Measurements from ENCODE around the gene SIGLEC15. TPM values are rescaled to one million over a fixed set of nuclear protein-coding genes. Genes with fewer than 3 reads are reported as not detected.

The SIGLEC15 gene
- total RNA-seq, 1 experiment from 2014 or later = not detected

GRCh38 chr18:45830917-45831316, 5.4 kb downstream of the SIGLEC15 start:
- H3K9me3 ChIP-seq (ENCODE audit: control insufficient read depth in 1 of 2, insufficient read depth in 1 of 2, low read depth in 1 of 2, low read length in 2 of 2) = no peaks in the 10 kb centered on the region
- RAD21 ChIA-PET (ENCODE audit: low non-redundant PET in 1 of 2, low total read pairs in 2 of 2, uncharacterized antibody in 2 of 2, unreplicated experiment in 2 of 2) = no interaction called here
- TF ChIP-seq, protein P1, sequence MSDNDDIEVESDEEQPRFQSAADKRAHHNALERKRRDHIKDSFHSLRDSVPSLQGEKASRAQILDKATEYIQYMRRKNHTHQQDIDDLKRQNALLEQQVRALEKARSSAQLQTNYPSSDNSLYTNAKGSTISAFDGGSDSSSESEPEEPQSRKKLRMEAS (IDR thresholded peaks at IDR 0.05) = no peak
- TF ChIP-seq SRF (IDR thresholded peaks at IDR 0.05; ENCODE audit: low read depth) = no peak
- TF ChIP-seq, protein P2, sequence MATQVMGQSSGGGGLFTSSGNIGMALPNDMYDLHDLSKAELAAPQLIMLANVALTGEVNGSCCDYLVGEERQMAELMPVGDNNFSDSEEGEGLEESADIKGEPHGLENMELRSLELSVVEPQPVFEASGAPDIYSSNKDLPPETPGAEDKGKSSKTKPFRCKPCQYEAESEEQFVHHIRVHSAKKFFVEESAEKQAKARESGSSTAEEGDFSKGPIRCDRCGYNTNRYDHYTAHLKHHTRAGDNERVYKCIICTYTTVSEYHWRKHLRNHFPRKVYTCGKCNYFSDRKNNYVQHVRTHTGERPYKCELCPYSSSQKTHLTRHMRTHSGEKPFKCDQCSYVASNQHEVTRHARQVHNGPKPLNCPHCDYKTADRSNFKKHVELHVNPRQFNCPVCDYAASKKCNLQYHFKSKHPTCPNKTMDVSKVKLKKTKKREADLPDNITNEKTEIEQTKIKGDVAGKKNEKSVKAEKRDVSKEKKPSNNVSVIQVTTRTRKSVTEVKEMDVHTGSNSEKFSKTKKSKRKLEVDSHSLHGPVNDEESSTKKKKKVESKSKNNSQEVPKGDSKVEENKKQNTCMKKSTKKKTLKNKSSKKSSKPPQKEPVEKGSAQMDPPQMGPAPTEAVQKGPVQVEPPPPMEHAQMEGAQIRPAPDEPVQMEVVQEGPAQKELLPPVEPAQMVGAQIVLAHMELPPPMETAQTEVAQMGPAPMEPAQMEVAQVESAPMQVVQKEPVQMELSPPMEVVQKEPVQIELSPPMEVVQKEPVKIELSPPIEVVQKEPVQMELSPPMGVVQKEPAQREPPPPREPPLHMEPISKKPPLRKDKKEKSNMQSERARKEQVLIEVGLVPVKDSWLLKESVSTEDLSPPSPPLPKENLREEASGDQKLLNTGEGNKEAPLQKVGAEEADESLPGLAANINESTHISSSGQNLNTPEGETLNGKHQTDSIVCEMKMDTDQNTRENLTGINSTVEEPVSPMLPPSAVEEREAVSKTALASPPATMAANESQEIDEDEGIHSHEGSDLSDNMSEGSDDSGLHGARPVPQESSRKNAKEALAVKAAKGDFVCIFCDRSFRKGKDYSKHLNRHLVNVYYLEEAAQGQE (IDR thresholded peaks at IDR 0.05; ENCODE audit: low read depth) = no peak
- no peak for TF ChIP-seq TCF7L2 (IDR thresholded peaks at IDR 0.05; ENCODE audit: borderline replicate concordance, extremely low read depth, insufficient read depth, insufficient read length)
- TF ChIP-seq EZH2 (IDR thresholded peaks at IDR 0.05) = no peak
- no peak for TF ChIP-seq EGR1 (IDR thresholded peaks at IDR 0.05; ENCODE audit: low read depth)
- no peak for TF ChIP-seq RAD21 (IDR thresholded peaks at IDR 0.05; ENCODE audit: low read depth)
- no peak for TF ChIP-seq ZFX (IDR thresholded peaks at IDR 0.05)
- no peaks in the 10 kb centered on the region for H3K9me2 ChIP-seq (ENCODE audit: insufficient read depth)
- no peak overlapping the region for H3K9ac ChIP-seq (ENCODE audit: low read length)
- H3K27me3 ChIP-seq (ENCODE audit: insufficient read depth, low read length) = no peaks in the 10 kb centered on the region
- H3K4me3 ChIP-seq (replicated peaks in 1 of 2; ENCODE audit: low read depth in 1 of 2, low read length in 2 of 2) = no peak overlapping the region
- CTCF ChIA-PET = interaction anchor here (1.0 to 1.3 kb wide), 2 partner anchors 49 to 50 kb away, joined by 3 read pairs; no protein-coding TSS in a partner anchor
- H3K79me2 ChIP-seq (ENCODE audit: insufficient read depth, low read length) = no peaks in the 10 kb centered on the region
- BruUV-seq (replicated peaks) = no TSS peak
- DNase-seq (ENCODE audit: low read depth, low spot score) (no peak), ATAC-seq (no peak)
- peaks cover 0 to 21% of the 10 kb centered on the region in 2 experiments; a peak in 2 of 4 replicates for H3K4me1 ChIP-seq (ENCODE audit: control insufficient read depth in 1 of 2, insufficient read depth in 2 of 2, low read length in 2 of 2)
- H3K36me3 ChIP-seq (ENCODE audit: control insufficient read depth in 1 of 2, insufficient read depth in 2 of 2, low read length in 2 of 2) = no peaks in the 10 kb centered on the region
- no peaks in the 10 kb centered on the region for H4K20me1 ChIP-seq (ENCODE audit: insufficient read depth)
- H2AFZ ChIP-seq (ENCODE audit: low read depth, low read length, poor library complexity, severe bottlenecking) = no peak overlapping the region
- no peak overlapping the region for H3K4me2 ChIP-seq (ENCODE audit: low read length)
- H3K27ac ChIP-seq (ENCODE audit: low read depth, low read length) = no peak overlapping the region
- POLR2A ChIA-PET = no interaction called here
- intact Hi-C loops (cut with micrococcal nuclease) = loop anchor here (1.0 kb wide), 1 partner anchor 12 kb away; no protein-coding TSS in a partner anchor
